Measurements from ENCODE around the gene CFAP97.

DNA sequence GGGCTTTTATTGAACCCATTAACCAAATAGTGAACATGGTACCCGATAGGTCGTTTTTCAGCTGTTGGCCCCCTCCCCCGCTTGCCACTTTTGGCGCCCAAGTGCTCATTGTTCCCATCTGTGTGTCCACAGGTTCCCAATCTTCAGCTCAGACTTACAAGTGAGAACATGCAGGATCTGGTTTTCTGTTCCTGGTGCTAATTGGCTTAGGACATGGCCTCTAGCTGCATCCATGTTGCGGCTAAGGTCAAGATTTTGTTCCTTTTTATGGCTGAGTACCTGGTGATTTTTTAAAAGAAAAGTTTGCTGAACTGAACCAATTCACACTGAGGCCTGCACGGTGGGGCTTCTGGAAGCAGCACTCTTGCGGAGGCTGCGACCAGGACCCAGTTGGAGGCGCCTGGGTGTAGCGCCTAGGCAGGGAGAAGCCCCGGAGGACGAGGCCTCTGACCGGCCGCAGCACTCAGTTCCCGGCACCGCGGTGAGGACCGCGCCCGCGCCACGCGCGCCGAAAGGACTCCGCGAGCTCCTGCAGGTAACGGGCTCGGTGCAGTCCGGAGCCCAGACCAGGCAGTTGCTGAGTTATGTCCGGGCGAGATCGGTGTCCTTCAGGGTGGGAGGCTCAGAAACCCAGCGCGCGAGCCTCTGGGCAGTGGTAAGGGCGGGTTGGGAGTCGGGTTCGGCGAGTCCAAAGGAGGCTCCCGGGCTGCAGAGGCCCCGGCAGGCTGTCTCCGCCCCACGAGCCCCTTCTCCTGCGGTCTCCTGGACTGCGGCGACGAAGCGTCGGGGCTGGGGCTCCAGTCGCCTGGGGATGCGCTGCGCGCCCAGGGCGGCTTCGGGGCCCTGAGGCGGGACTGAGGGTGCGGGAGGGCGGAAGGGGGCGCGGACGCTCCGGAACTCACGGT is 76.5 kb downstream of the CFAP97 start:
- TF ChIP-seq, protein P1, sequence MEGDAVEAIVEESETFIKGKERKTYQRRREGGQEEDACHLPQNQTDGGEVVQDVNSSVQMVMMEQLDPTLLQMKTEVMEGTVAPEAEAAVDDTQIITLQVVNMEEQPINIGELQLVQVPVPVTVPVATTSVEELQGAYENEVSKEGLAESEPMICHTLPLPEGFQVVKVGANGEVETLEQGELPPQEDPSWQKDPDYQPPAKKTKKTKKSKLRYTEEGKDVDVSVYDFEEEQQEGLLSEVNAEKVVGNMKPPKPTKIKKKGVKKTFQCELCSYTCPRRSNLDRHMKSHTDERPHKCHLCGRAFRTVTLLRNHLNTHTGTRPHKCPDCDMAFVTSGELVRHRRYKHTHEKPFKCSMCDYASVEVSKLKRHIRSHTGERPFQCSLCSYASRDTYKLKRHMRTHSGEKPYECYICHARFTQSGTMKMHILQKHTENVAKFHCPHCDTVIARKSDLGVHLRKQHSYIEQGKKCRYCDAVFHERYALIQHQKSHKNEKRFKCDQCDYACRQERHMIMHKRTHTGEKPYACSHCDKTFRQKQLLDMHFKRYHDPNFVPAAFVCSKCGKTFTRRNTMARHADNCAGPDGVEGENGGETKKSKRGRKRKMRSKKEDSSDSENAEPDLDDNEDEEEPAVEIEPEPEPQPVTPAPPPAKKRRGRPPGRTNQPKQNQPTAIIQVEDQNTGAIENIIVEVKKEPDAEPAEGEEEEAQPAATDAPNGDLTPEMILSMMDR (IDR thresholded peaks at IDR 0.05; ENCODE audit: insufficient read depth, low read length, poor library complexity, severe bottlenecking): no peak
- no peak for TF ChIP-seq EZH2phosphoT487 (conservative IDR thresholded peaks at IDR 0.05; ENCODE audit: low read length)

All from SU-DHL-6 (cell line).